ENCODE data around the gene EDC4.

- TF ChIP-seq, protein P1, sequence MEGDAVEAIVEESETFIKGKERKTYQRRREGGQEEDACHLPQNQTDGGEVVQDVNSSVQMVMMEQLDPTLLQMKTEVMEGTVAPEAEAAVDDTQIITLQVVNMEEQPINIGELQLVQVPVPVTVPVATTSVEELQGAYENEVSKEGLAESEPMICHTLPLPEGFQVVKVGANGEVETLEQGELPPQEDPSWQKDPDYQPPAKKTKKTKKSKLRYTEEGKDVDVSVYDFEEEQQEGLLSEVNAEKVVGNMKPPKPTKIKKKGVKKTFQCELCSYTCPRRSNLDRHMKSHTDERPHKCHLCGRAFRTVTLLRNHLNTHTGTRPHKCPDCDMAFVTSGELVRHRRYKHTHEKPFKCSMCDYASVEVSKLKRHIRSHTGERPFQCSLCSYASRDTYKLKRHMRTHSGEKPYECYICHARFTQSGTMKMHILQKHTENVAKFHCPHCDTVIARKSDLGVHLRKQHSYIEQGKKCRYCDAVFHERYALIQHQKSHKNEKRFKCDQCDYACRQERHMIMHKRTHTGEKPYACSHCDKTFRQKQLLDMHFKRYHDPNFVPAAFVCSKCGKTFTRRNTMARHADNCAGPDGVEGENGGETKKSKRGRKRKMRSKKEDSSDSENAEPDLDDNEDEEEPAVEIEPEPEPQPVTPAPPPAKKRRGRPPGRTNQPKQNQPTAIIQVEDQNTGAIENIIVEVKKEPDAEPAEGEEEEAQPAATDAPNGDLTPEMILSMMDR (IDR thresholded peaks at IDR 0.05) = no peak
- TF ChIP-seq, protein P2, sequence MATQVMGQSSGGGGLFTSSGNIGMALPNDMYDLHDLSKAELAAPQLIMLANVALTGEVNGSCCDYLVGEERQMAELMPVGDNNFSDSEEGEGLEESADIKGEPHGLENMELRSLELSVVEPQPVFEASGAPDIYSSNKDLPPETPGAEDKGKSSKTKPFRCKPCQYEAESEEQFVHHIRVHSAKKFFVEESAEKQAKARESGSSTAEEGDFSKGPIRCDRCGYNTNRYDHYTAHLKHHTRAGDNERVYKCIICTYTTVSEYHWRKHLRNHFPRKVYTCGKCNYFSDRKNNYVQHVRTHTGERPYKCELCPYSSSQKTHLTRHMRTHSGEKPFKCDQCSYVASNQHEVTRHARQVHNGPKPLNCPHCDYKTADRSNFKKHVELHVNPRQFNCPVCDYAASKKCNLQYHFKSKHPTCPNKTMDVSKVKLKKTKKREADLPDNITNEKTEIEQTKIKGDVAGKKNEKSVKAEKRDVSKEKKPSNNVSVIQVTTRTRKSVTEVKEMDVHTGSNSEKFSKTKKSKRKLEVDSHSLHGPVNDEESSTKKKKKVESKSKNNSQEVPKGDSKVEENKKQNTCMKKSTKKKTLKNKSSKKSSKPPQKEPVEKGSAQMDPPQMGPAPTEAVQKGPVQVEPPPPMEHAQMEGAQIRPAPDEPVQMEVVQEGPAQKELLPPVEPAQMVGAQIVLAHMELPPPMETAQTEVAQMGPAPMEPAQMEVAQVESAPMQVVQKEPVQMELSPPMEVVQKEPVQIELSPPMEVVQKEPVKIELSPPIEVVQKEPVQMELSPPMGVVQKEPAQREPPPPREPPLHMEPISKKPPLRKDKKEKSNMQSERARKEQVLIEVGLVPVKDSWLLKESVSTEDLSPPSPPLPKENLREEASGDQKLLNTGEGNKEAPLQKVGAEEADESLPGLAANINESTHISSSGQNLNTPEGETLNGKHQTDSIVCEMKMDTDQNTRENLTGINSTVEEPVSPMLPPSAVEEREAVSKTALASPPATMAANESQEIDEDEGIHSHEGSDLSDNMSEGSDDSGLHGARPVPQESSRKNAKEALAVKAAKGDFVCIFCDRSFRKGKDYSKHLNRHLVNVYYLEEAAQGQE (IDR thresholded peaks at IDR 0.05; ENCODE audit: insufficient read depth in 1 of 2, low read depth in 2 of 2, low read length in 1 of 2) = no peak
- TF ChIP-seq TCF7L2 (IDR thresholded peaks at IDR 0.05; ENCODE audit: low read depth, low read length) (no peak), POLR2AphosphoS5 (IDR thresholded peaks at IDR 0.05; ENCODE audit: low read depth, low read length) (no peak), SIN3A (IDR thresholded peaks at IDR 0.05; ENCODE audit: borderline replicate concordance, insufficient read depth, low read depth, low read length) (no peak)
Measured at GRCh38 chr16:67893743-67894399, 21.0 kb downstream of the EDC4 start.

Measured in Panc1 (cell line).